Astrocyte of the spinal cord (primary cell): ENCODE data around the gene ZHX3.

Experiments
- DNase-seq: peaks from one replicate; pipeline ENCODE4 v3.0.0; 2011; ENCODE audit warnings: low read depth, low spot score
- H3K4me3 ChIP-seq: 2 replicates; pipeline ENCODE4 v1.5.1; 2011; ENCODE audit warnings: low read depth, mild to moderate bottlenecking, low read length, moderate library complexity
- CTCF ChIP-seq: IDR thresholded peaks from 2 replicates; pipeline ENCODE4 v1.5.1; 2012; ENCODE audit warnings: low read depth, mild to moderate bottlenecking, low read length, inconsistent platforms
- in situ Hi-C: cut with HindIII; loops from 2 replicates; pipeline ENCODE4 v1.10.0; 2017; ENCODE audit warnings: low sequenced_read_pairs

ZHX3 gene

DNA sequence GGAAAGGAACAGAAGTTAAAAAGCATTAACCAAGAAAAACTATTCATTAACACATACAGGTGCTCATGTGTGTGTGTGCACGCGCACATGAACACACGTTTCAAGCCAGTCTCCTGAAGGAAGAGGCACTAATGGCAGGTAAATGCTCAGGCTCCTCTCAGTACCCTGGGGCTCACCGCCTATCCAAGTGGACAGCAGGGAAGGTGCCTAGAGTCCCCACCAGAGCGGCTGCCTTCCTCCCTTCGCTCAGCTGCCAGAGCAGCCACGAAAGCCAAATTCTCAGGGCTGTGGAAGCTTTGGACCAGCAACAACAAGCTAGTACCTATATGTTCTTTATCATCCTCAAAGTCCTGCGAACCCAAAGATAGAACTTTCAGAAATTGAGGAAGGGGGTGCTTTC lies 137.6 kb downstream of the ZHX3 start:
- no peak overlapping the region for H3K4me3 ChIP-seq
- TF ChIP-seq CTCF: no peak
- DNase-seq: no peak
- in situ Hi-C loops: no loop called here

DNA sequence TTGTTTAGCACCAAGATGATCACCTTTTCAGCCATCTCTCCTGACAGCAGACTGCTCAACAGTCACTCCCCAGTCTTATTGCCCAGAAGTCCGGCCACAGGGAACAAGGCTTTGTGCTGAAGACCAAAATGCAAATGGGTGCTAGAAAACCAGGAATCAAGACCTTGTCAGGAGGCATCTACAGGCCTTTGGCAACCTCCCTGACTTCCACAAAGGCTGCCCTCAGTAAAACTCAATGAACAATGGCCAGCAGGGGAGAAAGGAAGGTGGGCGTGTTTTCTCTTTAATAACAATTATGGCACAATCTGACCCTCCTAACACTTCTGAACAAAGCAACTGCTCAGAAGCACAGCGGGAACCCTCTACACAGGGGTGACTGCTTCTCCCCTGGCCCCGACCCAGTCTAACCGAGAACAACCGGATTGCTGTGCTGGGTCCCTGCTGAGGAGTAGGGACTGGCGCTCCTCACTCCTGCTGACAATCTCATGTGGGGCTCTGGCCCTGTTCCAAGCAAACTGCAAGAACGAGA lies 138.6 kb downstream of the ZHX3 start:
- TF ChIP-seq CTCF: no peak
- DNase-seq: peak; percentile 41
- in situ Hi-C loops: no loop called here
- no peak overlapping the region for H3K4me3 ChIP-seq

DNA sequence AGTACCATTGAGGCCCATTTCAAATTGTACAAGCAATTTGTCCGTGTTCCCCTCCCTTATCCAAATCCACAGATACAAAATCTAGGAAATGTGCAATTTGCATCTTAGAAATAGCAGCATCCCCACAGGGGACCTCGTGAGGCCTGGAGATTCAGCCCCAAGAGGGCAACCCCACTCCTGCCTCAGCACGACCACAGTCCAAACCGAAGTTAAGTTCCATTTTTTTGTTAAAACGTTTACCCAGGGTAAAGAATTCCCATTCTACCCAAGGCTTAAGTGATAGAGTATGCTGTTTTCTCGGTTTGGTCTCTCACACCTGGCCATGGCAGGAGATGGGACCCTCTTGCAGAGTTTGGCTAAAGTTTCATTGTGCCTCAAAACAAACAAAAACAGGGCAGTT lies 139.0 kb downstream of the ZHX3 start:
- TF ChIP-seq CTCF: no peak
- DNase-seq: no peak
- no peak overlapping the region for H3K4me3 ChIP-seq
- in situ Hi-C loops: no loop called here

GRCh38 chr20:41177636-41178035 lies 139.9 kb downstream of the ZHX3 start:
- in situ Hi-C loops: no loop called here
- TF ChIP-seq CTCF: no peak
- peak; percentile 82 for DNase-seq
- H3K4me3 ChIP-seq: no peak overlapping the region

DNA sequence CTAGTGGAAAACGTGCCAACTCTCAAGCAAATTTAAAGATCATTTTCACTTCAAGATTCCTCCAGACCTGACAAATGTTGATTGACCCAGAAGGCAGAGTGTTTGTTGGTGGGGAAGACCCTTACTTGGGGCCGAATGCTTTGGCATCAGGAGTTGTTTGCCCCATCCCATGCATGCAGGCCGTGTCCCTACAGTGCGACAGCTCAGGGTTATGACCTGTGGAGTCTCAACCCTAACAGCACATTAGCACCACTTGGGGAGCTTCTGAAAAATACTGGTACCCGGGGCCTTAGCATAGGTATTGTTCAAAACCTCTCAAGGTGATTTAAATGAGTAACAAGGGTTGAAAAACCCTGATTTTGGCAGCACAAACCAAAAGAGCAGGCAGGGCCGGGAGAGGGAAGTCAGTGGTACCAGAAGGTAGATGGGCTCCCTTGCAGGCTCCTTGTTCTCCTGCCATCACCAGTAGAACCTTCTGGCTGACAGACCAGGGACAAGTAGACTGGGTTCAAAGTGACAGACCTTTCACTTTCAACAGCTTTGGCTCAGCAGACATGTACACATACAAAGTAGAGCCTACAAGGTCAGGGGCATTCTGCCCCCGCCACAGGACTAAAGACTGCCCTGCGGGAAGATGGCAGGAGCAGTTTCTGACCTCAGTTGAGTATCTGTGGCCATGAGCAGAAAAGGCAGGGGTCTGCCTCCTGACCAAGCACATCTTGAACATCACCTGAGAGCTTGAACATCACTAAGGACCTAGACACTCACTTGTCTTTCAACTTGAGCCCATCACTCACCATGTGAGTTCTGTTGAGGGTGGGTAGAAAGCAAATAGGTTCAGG lies 140.6 kb downstream of the ZHX3 start:
- TF ChIP-seq CTCF: no peak
- no peak for DNase-seq
- in situ Hi-C loops: no loop called here
- H3K4me3 ChIP-seq: no peak overlapping the region

DNA sequence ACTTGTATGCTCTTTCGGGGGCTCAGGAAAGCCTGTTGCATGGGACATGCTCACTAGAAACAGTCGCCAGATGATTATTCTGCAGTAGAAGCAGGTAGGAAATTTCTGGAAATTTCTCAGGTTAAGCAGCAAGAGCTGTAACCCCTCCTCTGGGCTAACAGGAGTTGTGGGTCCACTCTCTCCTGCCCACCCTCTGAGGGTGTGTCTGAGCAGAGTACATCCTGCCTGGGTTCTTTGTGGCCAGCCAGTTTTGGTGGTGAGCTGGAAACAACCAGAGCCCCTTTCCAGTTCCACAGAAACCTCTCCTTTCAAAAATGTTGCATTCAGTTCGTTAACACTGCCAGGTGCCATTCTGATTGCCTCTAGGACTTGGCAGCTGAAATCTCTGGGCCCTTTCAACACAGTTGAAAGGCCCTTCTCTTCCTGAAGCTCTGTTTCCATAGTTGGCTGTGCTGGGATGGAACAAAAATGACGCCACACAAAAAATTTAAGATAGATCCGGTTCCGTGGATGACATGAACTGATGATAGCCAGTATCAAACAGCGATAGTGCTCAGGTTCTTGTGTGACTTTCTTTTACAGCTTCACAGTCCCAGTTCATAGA lies 141.7 kb downstream of the ZHX3 start:
- no peak for DNase-seq
- no peak for TF ChIP-seq CTCF
- in situ Hi-C loops: no loop called here

More for the DNA sequence above, 141.7 kb downstream of the ZHX3 start:
- H3K4me3 ChIP-seq: no peak overlapping the region
